T-helper 1 cell (primary cell): Measurements from ENCODE around the gene WDR7.

Experiments used
- DNase-seq, 5 donors: peaks; one replicate each; pipeline ENCODE4 v3.0.0-alpha.2; 2012 to 2020

Gene WDR7

GRCh38 chr18:56812674-56813073, 161.5 kb downstream of the WDR7 start:
- no peak for DNase-seq

DNA sequence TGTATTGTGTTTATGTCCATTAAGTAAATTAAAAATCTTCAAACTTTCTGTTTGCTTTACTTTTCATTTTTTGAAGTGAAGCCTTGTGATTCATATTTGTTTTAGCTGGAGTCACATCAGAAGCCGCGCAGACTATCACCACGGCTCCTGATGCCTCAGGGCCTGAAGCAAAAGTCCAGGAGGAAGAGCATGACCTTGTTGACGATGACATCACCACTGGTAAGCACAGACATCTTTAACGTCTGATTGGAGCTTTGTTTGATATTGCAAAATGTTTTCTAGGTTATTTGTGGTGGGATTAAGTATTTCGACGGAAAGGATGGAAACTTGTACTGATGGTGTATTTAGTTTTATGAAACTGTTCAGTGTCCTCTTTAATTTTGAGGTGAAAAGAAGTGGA, 164.8 kb downstream of the WDR7 start:
- DNase-seq = no peak

DNA sequence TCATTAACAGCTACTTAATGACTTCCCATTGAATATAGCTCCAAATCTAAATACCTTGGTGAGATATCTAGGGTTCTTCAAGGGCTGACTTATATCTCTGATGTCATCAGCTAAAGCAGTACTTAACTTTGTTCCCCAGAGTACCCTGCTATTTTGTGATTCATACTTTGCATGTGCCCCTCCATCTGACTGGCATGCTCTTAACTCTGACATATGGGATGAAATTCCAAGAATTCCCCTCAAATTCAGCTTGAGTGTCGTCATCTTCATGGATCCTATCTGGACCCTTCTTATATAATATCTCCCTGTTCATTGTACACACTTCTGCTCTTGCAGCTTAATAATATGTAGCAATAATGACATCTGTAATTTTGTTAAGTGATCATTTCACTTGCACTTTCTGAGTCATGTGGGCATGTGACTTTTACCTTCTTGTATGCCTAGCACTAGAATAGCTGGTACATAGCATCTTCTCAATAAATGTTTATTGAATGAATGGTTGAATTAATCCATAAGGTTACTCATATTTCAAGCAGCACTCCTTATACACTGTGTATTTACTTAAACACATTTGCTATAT, 172.9 kb downstream of the WDR7 start:
- no peak for DNase-seq

GRCh38 chr18:56825321-56825720, 174.2 kb downstream of the WDR7 start:
- DNase-seq = no peak

- DNase-seq = no peak
These were observed 174.7 kb downstream of the WDR7 start for GRCh38 chr18:56825878-56826277.

DNA sequence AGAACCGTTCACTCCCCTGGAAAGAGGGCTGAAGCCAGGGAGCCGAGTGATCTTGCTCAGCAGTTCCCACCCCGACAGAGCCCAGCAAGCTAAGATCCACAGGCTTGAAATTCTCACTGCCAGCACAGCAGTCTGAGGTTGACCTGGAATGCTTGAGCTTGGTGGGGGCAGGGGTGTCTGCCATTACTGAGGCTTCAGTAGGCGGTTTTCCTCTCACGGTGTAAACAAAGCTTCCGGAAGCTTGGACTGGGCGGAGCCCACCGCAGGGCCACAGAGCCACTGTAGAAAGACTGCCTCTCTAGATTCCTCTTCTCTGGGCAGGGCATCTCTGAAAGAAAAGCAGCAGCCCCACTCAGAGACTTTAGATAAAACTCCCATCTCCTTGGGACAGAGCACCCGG, 180.8 kb downstream of the WDR7 start:
- DNase-seq = no peak

DNA sequence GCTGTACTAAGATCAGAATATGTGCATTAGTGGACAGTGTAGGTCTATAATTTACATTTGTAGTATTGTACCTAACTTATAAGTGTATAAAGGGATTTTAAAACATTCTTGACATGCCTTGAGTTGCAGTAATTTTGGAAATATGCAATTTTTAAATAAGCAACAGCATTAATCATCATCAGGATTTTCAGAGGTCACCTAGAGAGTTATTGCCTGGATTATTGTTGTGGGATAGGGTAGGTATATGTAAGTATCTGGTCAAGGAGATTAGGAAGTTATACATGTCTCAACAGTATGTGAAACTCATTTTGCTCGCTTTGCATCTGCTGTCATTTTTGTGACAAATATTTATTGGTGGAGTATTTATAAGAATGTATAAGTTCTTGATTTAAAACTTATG, 184.2 kb downstream of the WDR7 start:
- no peak for DNase-seq

DNA sequence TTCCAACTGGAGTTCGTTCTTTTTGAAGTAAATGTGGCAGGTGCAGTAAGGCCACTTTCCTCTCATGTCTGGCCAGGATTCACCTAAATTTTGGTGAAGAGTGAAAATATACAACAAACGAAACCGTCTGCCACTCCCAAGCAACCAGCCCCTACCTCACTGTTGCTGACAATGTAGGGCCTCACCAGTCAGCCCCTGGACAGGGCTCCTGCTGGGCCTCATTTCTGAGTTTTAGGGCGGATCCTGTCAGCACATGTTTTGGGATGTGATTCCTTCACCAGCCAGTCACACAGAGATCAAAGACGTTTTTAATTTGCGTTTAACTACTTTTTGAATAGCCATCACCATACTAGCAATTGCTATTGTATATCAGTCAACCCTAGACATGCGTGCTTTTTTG, 185.0 kb downstream of the WDR7 start:
- DNase-seq = no peak

GRCh38 chr18:56841836-56842235, 190.7 kb downstream of the WDR7 start:
- no peak for DNase-seq

- no peak for DNase-seq
These were observed 192.1 kb downstream of the WDR7 start for GRCh38 chr18:56843241-56843640.

- no peak for DNase-seq
These were observed 193.4 kb downstream of the WDR7 start for GRCh38 chr18:56844556-56844955.

GRCh38 chr18:56851774-56852173, 200.6 kb downstream of the WDR7 start:
- DNase-seq = no peak

DNA sequence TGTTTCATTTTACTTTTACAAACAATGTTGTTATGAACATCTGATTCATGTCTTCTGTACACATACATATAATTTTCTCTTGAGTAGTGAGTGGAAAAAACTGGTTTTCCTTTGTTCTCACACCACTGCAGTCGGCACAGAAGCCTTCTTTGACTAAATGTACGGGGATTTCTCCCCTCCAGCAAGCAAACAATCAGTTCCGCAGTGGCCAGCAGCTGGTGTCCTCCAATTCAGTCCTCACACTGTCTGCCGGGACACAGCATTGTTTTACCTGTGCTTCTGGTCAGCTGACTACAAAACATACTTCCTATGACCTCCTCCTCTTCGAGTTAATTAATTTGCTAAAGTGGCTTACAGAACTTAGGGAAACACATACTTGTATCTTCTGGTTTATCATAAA, 202.8 kb downstream of the WDR7 start:
- no peak for DNase-seq

- DNase-seq = no peak
These were observed 210.1 kb downstream of the WDR7 start for GRCh38 chr18:56861244-56861643.

DNA sequence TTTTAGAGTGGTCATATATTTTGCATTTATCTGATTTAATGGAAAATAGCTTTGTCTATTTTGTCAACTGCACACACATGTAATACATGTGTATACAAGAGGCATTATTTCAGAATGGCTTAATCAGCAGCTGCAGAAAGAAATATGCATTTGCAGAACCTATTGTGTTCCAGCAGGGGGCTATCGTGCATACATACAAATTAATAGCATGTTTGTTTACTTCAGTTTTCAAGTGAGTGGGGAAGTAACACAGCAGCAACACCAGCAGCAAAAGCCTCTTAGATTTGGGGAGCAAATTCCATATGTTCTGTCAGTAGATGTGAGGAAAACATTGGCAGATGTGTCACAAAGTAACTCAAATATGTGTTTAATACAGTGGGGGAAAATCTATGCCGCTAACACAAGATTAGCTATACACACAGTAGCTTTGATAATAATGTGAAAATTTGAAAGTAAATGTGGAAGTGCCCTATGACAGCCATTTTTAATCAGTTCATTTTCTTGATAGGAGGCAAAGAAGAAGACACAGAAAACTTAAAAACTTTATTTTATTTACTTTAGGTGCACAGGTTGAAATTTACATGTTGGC, 218.1 kb downstream of the WDR7 start:
- DNase-seq = peak in 1 of 5 donors; percentile 33

- no peak for DNase-seq
These were observed 219.8 kb downstream of the WDR7 start for GRCh38 chr18:56870982-56871381.

- DNase-seq = no peak
These were observed 221.0 kb downstream of the WDR7 start for GRCh38 chr18:56872140-56872539.

DNA sequence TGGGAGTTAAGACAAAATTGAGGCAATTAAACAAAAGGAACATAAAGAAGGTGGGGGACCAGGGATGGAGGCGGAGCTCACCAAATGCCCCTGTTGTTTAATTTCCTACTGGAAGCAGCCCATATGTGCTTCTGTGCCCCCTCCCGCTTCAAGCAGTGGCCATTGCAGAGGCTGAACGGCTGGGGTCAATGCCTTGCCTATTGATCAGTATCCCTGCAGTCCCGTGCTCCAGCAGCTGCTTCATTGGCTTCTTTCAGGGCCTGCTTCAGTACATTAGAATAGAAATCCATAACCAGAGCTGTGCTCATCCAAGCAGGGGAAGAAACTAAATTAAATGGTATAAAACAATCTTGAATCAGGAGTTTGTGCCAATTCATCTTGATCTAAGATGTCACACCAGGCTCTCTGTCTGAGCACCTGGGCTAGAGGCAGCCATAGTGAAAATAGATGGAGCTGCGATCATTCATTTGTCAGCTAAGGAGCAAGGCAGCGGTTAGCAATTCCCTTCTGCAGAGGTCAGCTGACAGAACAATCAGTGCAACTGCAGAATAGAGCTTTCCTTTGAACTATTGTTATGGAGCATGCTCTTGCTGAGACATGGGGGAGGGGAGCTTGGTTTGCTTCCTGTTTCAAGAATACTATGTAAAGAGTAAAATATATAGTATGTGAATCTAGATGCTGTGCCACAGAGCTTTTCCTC, 222.4 kb downstream of the WDR7 start:
- DNase-seq = no peak

- no peak for DNase-seq
These were observed 227.6 kb downstream of the WDR7 start for GRCh38 chr18:56878711-56879110.

DNA sequence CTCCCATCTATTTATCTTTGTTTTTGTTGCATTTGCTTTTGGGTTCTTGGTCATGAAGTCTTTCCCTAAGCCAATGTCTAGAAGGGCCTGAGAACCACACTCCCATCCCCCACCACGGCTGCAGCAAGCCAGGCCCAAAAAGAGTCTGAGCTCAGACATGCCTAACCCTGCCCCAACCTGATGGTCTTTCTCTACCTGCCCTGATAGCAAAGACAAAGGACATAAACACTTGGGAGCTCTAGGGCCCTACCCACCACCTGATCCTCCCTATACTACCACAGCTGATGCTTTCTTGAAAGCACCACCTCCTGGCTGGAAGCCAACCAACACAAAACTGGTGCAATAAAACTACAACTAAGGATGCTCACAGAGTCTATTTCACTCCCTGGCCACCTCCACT, 233.4 kb downstream of the WDR7 start:
- DNase-seq = no peak

DNA sequence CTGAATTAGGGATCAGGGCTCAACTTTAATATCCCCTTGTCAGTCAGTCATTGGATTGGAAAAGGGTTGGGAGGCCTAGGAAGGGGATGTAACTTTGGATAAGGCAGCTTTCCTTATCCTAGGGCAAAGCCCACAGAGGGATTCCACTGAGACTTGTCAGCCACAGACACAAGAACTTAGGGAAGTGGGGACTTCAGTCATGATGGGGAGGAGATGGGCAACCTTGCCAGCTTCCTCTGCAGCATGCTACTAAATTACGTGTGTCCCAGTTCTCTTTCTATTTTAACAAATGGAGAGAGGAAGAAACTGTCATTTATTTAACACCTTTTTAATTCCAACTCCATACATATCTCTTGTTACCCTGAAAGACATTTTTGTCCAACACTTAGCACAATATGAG, 237.8 kb downstream of the WDR7 start:
- DNase-seq = no peak

DNA sequence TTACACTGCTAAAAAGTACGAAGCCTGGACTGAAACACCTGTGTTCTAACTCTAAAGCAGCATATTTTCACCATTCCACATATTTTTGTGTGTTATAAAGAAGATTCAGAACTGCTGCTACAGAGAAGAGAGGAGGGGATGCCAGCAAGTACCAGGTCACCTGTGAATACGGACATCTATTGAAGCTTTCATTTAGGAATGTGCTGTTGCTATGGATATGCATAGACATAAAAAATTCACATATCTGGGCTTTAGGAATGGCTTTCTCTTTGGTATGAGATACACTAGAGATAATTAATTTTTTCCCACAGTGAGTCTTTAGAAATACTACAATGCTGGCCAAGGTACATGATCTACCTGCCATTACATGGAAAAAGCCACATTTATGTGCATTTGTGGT, 238.5 kb downstream of the WDR7 start:
- no peak for DNase-seq

DNA sequence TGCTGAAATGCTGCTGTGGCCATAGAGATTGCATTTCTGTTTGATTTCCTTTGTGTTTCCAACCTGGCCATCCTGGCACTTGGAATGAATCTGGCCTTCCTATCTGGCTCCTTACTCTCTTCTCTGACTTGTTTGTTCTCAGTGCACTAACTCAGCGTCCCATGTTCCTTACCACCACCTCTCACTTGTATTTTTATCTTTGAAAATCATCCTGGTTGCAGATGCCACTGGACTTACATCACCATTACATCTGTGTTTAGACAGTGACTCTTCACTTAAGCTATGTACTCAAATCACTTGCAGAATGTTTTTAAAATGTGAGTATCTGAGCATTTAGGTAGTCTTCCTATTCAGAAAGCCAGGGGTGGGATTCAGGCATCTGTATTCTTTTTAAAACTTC, 239.5 kb downstream of the WDR7 start:
- DNase-seq = no peak

- no peak for DNase-seq
These were observed 240.0 kb downstream of the WDR7 start for GRCh38 chr18:56891116-56891515.

GRCh38 chr18:56891870-56892269, 240.7 kb downstream of the WDR7 start:
- DNase-seq = no peak
